Measurements from ENCODE around the gene CMYA5. TPM values are rescaled to one million over a fixed set of nuclear protein-coding genes. Genes with fewer than 3 reads are reported as not detected.

Gene CMYA5
- total RNA-seq, 2 donors from 2014 or later, result 1.6 to 5.6 TPM

GRCh38 chr5:79816014-79816413 is 126.4 kb downstream of the CMYA5 start:
- no peak overlapping the region for H3K4me3 ChIP-seq
- no peaks in the 10 kb centered on the region for H3K27me3 ChIP-seq (replicated peaks; ENCODE audit: insufficient read depth)
- DNase-seq (ENCODE audit: low spot score) (no peak), ATAC-seq (ENCODE audit: insufficient number of reproducible peaks, low FRiP score, low read depth) (no peak)
- H3K36me3 ChIP-seq, result no peaks in the 10 kb centered on the region
- no peaks in the 10 kb centered on the region for H3K9me3 ChIP-seq
- TF ChIP-seq CTCF (IDR thresholded peaks at IDR 0.05), result no peak
- no peaks in the 10 kb centered on the region for H3K4me1 ChIP-seq (ENCODE audit: control insufficient read depth in 1 of 2, low read depth in 2 of 2)
- H3K27ac ChIP-seq, result no peak overlapping the region

- H3K36me3 ChIP-seq, result no peaks in the 10 kb centered on the region
- no peak for TF ChIP-seq CTCF (IDR thresholded peaks at IDR 0.05)
- H3K27ac ChIP-seq, result no peak overlapping the region
- no peak overlapping the region for H3K4me3 ChIP-seq
- no peak for DNase-seq (ENCODE audit: low spot score)
- no peaks in the 10 kb centered on the region for H3K27me3 ChIP-seq (replicated peaks; ENCODE audit: insufficient read depth)
- no peak for ATAC-seq (ENCODE audit: insufficient number of reproducible peaks, low FRiP score, low read depth)
- no peaks in the 10 kb centered on the region for H3K4me1 ChIP-seq (ENCODE audit: control insufficient read depth in 1 of 2, low read depth in 2 of 2)
- no peaks in the 10 kb centered on the region for H3K9me3 ChIP-seq
These were observed 131.0 kb downstream of the CMYA5 start for GRCh38 chr5:79820648-79821047.

GRCh38 chr5:79824444-79824843 is 134.8 kb downstream of the CMYA5 start:
- no peak for TF ChIP-seq CTCF (IDR thresholded peaks at IDR 0.05)
- Histone ChIP-seq H3K4me3 (no peak overlapping the region), H3K4me1 (ENCODE audit: control insufficient read depth in 1 of 2, low read depth in 2 of 2) (no peaks in the 10 kb centered on the region), H3K27me3 (replicated peaks; ENCODE audit: insufficient read depth) (no peaks in the 10 kb centered on the region), H3K36me3 (no peaks in the 10 kb centered on the region), H3K27ac (no peak overlapping the region), H3K9me3 (no peaks in the 10 kb centered on the region)
- ATAC-seq (ENCODE audit: insufficient number of reproducible peaks, low FRiP score, low read depth) (no peak), DNase-seq (ENCODE audit: low spot score) (no peak)

- TF ChIP-seq CTCF (IDR thresholded peaks at IDR 0.05), result no peak
- H3K36me3 ChIP-seq, result no peaks in the 10 kb centered on the region
These were observed 136.2 kb downstream of the CMYA5 start for GRCh38 chr5:79825802-79826201.

GRCh38 chr5:79827159-79827629 is 137.6 kb downstream of the CMYA5 start:
- Histone ChIP-seq H3K9me3 (no peaks in the 10 kb centered on the region), H3K27me3 (replicated peaks; ENCODE audit: insufficient read depth) (no peaks in the 10 kb centered on the region), H3K4me1 (ENCODE audit: control insufficient read depth in 1 of 2, low read depth in 2 of 2) (no peaks in the 10 kb centered on the region), H3K4me3 (no peak overlapping the region), H3K27ac (no peak overlapping the region), H3K36me3 (no peaks in the 10 kb centered on the region)
- ATAC-seq (ENCODE audit: insufficient number of reproducible peaks, low FRiP score, low read depth) (no peak), DNase-seq (ENCODE audit: low spot score) (no peak)
- TF ChIP-seq CTCF (IDR thresholded peaks at IDR 0.05), result no peak

More at GRCh38 chr5:79825802-79826201, 136.2 kb downstream of the CMYA5 start:
- no peak overlapping the region for H3K4me3 ChIP-seq
- DNase-seq (ENCODE audit: low spot score) (no peak), ATAC-seq (ENCODE audit: insufficient number of reproducible peaks, low FRiP score, low read depth) (no peak)
- no peaks in the 10 kb centered on the region for H3K4me1 ChIP-seq (ENCODE audit: control insufficient read depth in 1 of 2, low read depth in 2 of 2)
- no peaks in the 10 kb centered on the region for H3K27me3 ChIP-seq (replicated peaks; ENCODE audit: insufficient read depth)
- H3K9me3 ChIP-seq, result no peaks in the 10 kb centered on the region
- H3K27ac ChIP-seq, result no peak overlapping the region
